Cardiac septum (tissue), 1 donor: Measurements from ENCODE around the gene ENOX1. TPM values are rescaled to one million over a fixed set of nuclear protein-coding genes. Genes with fewer than 3 reads are reported as not detected.

Experiments used
- DNase-seq: peaks from one replicate; pipeline ENCODE4 v3.0.0-alpha.2; 2020; ENCODE audit warnings: low spot score
- intact Hi-C: fragments of 100-400 bp; cut with DNase I; formaldehyde crosslinking; loops from one replicate; pipeline ENCODE4 v1.14.0; 2022
- total RNA-seq: library from RNA; stranded (reverse); fragmentation: NEBNext Ultra II Directional; extraction: Animal tissue kit (Norgen Biotek cat#: 25700); gene quantifications from one replicate; pipeline ENCODE4 v1.2.1, GENCODE V29; 2021
- donor health status: DM: no; HTN: no; CAD: no.

ENOX1 gene
- total RNA-seq, 1 donor from 2014 or later: 6.6 TPM

GRCh38 chr13:43518833-43519232 is 267.9 kb downstream of the ENOX1 start:
- intact Hi-C loops: no loop called here
- no peak for DNase-seq

GRCh38 chr13:43516401-43516833 is 270.4 kb downstream of the ENOX1 start:
- DNase-seq: no peak
- intact Hi-C loops: no loop called here

- intact Hi-C loops: no loop called here
- no peak for DNase-seq
These were observed 271.2 kb downstream of the ENOX1 start for GRCh38 chr13:43515531-43515930.

- DNase-seq: no peak
- intact Hi-C loops: no loop called here
These were observed 272.5 kb downstream of the ENOX1 start for GRCh38 chr13:43514311-43514710.

- no peak for DNase-seq
- intact Hi-C loops: no loop called here
These were observed 274.6 kb downstream of the ENOX1 start for GRCh38 chr13:43512221-43512620.

GRCh38 chr13:43510956-43511901 is 275.5 kb downstream of the ENOX1 start:
- DNase-seq: no peak
- intact Hi-C loops: no loop called here

- intact Hi-C loops: no loop called here
- no peak for DNase-seq
These were observed 291.0 kb downstream of the ENOX1 start for GRCh38 chr13:43495732-43496131.

- intact Hi-C loops: no loop called here
These were observed 292.6 kb downstream of the ENOX1 start for GRCh38 chr13:43494206-43494605.

GRCh38 chr13:43493496-43494000 is 293.2 kb downstream of the ENOX1 start:
- intact Hi-C loops: no loop called here
- no peak for DNase-seq

More at GRCh38 chr13:43494206-43494605, 292.6 kb downstream of the ENOX1 start:
- no peak for DNase-seq

GRCh38 chr13:43492745-43493144 is 294.0 kb downstream of the ENOX1 start:
- intact Hi-C loops: no loop called here
- no peak for DNase-seq

- DNase-seq: no peak
- intact Hi-C loops: no loop called here
These were observed 294.5 kb downstream of the ENOX1 start for GRCh38 chr13:43492311-43492710.

GRCh38 chr13:43489233-43489632 is 297.5 kb downstream of the ENOX1 start:
- DNase-seq: no peak
- intact Hi-C loops: no loop called here

GRCh38 chr13:43487885-43488284 is 298.9 kb downstream of the ENOX1 start:
- no peak for DNase-seq
- intact Hi-C loops: no loop called here

GRCh38 chr13:43487461-43487860 is 299.3 kb downstream of the ENOX1 start:
- intact Hi-C loops: no loop called here

GRCh38 chr13:43484432-43485225 is 302.1 kb downstream of the ENOX1 start:
- no peak for DNase-seq
- intact Hi-C loops: no loop called here

More at GRCh38 chr13:43487461-43487860, 299.3 kb downstream of the ENOX1 start:
- DNase-seq: no peak

GRCh38 chr13:43483930-43484329 is 302.8 kb downstream of the ENOX1 start:
- no peak for DNase-seq
- intact Hi-C loops: no loop called here

- no peak for DNase-seq
- intact Hi-C loops: no loop called here
These were observed 304.1 kb downstream of the ENOX1 start for GRCh38 chr13:43482641-43483040.

GRCh38 chr13:43482026-43482425 is 304.7 kb downstream of the ENOX1 start:
- intact Hi-C loops: no loop called here
- no peak for DNase-seq

- no peak for DNase-seq
- intact Hi-C loops: no loop called here
These were observed 307.9 kb downstream of the ENOX1 start for GRCh38 chr13:43478902-43479301.

GRCh38 chr13:43478211-43478610 is 308.6 kb downstream of the ENOX1 start:
- no peak for DNase-seq
- intact Hi-C loops: no loop called here
